Astrocyte (in vitro differentiated cells and primary cell): ENCODE results near the gene AMN. TPM values are rescaled to one million over a fixed set of nuclear protein-coding genes. Genes with fewer than 3 reads are reported as not detected.

Experiments used
- DNase-seq: peaks from one replicate; pipeline ENCODE4 v3.0.0-alpha.2; 2010; ENCODE audit warnings: low read depth
- FAIRE-seq: peaks from 2 replicates; lab custom pipeline; 2011; peaks lifted over from hg19 to GRCh38; lab: Jason Lieb, UNC
- H2AFZ ChIP-seq: 2 replicates; pipeline ENCODE4 v1.6.0; 2012; ENCODE audit warnings: low read depth, low read length, inconsistent platforms
- H3K27ac ChIP-seq: 2 replicates; pipeline ENCODE4 v1.5.1; 2011; ENCODE audit warnings: low read depth, low read length, inconsistent platforms
- H3K27me3 ChIP-seq: 2 replicates; pipeline ENCODE4 v1.6.0; 2011; ENCODE audit warnings: low read length, inconsistent platforms; ENCODE audit not compliant: insufficient read depth
- H3K36me3 ChIP-seq: 2 replicates; pipeline ENCODE4 v1.5.1; 2011; ENCODE audit warnings: low read length, inconsistent platforms; ENCODE audit not compliant: insufficient read depth
- H3K4me1 ChIP-seq: 2 replicates; pipeline ENCODE4 v1.5.1; 2011; ENCODE audit warnings: low read length, inconsistent platforms; ENCODE audit not compliant: insufficient read depth
- H3K4me2 ChIP-seq: 2 replicates; pipeline ENCODE4 v1.6.0; 2012; ENCODE audit warnings: low read length, inconsistent platforms
- H3K4me3 ChIP-seq: 2 replicates; pipeline ENCODE4 v1.5.1; 2011; ENCODE audit warnings: low read depth, mild to moderate bottlenecking, low read length, inconsistent platforms; ENCODE audit not compliant: insufficient read depth
- H3K79me2 ChIP-seq: 2 replicates; pipeline ENCODE4 v1.6.0; 2012; ENCODE audit warnings: mild to moderate bottlenecking, low read length, inconsistent platforms; ENCODE audit not compliant: insufficient read depth
- H3K9ac ChIP-seq: 2 replicates; pipeline ENCODE4 v1.6.0; 2012; ENCODE audit warnings: mild to moderate bottlenecking, low read length, inconsistent platforms
- H3K9me3 ChIP-seq: 2 replicates; pipeline ENCODE4 v1.5.1; 2012; ENCODE audit warnings: low read depth, mild to moderate bottlenecking, low read length, inconsistent platforms; ENCODE audit not compliant: insufficient read depth
- H4K20me1 ChIP-seq: 2 replicates; pipeline ENCODE4 v1.6.0; 2012; ENCODE audit warnings: low read length, inconsistent platforms; ENCODE audit not compliant: insufficient read depth
- H3K27ac Mint-ChIP-seq: one replicate; pipeline ENCODE4 v1.8.0; 2021; ENCODE audit warnings: mild to moderate bottlenecking, mixed read lengths; ENCODE audit not compliant: unreplicated experiment
- H3K27me3 Mint-ChIP-seq: one replicate; pipeline ENCODE4 v1.8.0; 2021; ENCODE audit warnings: low read depth, mixed read lengths; ENCODE audit not compliant: unreplicated experiment
- H3K36me3 Mint-ChIP-seq: one replicate; pipeline ENCODE4 v1.8.0; 2021; ENCODE audit warnings: low read depth, mixed read lengths; ENCODE audit not compliant: unreplicated experiment
- H3K4me1 Mint-ChIP-seq: one replicate; pipeline ENCODE4 v1.8.0; 2021; ENCODE audit warnings: low read depth, mixed read lengths; ENCODE audit not compliant: unreplicated experiment
- H3K4me3 Mint-ChIP-seq: one replicate; pipeline ENCODE4 v1.8.0; 2021; ENCODE audit warnings: mild to moderate bottlenecking, moderate library complexity, mixed read lengths; ENCODE audit not compliant: unreplicated experiment
- H3K9me3 Mint-ChIP-seq: one replicate; pipeline ENCODE4 v1.8.0; 2021; ENCODE audit warnings: mild to moderate bottlenecking, mixed read lengths; ENCODE audit not compliant: unreplicated experiment
- CTCF ChIP-seq: IDR thresholded peaks from 2 replicates; pipeline ENCODE4 v1.5.1; 2011; ENCODE audit warnings: low read depth, mild to moderate bottlenecking, inconsistent platforms, low read length, moderate library complexity; ENCODE audit not compliant: insufficient read depth
- EZH2 ChIP-seq: IDR thresholded peaks from 2 replicates; pipeline ENCODE4 v1.6.1; 2012; ENCODE audit warnings: mild to moderate bottlenecking, low read length, inconsistent platforms; ENCODE audit not compliant: insufficient read depth
- total RNA-seq: library from RNA; stranded (reverse); gene quantifications from 2 replicates; pipeline ENCODE4 v1.2.1, GENCODE V29; 2021

AMN gene
- total RNA-seq, 1 donor from 2014 or later, result 2.0 TPM

GRCh38 chr14:102906616-102907302 lies 15.7 kb upstream of the AMN start:
- TF ChIP-seq EZH2 (no peak), CTCF (no peak)
- Mint-ChIP-seq H3K27me3 (no peaks in the 10 kb centered on the region), H3K36me3 (peaks cover 22% of the 10 kb centered on the region), H3K4me1 (no peaks in the 10 kb centered on the region), H3K27ac (no peak overlapping the region), H3K9me3 (no peaks in the 10 kb centered on the region), H3K4me3 (no peak overlapping the region)
- H4K20me1 ChIP-seq, result peaks cover 16% of the 10 kb centered on the region
- FAIRE-seq (no peak), DNase-seq (no peak)
- H3K4me2 ChIP-seq, result no peak overlapping the region
- H3K27ac ChIP-seq, result no peak overlapping the region
- H3K79me2 ChIP-seq, result no peaks in the 10 kb centered on the region
- H3K4me3 ChIP-seq, result no peak overlapping the region
- no peaks in the 10 kb centered on the region for H3K36me3 ChIP-seq
- no peak overlapping the region for H3K9ac ChIP-seq
- H2AFZ ChIP-seq, result no peak overlapping the region
- H3K4me1 ChIP-seq, result no peaks in the 10 kb centered on the region
- H3K9me3 ChIP-seq, result no peaks in the 10 kb centered on the region
- H3K27me3 ChIP-seq, result no peaks in the 10 kb centered on the region

GRCh38 chr14:102907303-102907844 lies 15.1 kb upstream of the AMN start:
- Histone ChIP-seq H3K27ac (no peak overlapping the region), H3K79me2 (no peaks in the 10 kb centered on the region), H3K4me1 (no peaks in the 10 kb centered on the region), H3K36me3 (no peaks in the 10 kb centered on the region), H4K20me1 (peaks cover 12% of the 10 kb centered on the region), H2AFZ (no peak overlapping the region), H3K9me3 (no peaks in the 10 kb centered on the region), H3K4me3 (no peak overlapping the region), H3K9ac (no peak overlapping the region), H3K27me3 (no peaks in the 10 kb centered on the region), H3K4me2 (no peak overlapping the region)
- Mint-ChIP-seq H3K4me3 (no peak overlapping the region), H3K27ac (no peak overlapping the region), H3K27me3 (no peaks in the 10 kb centered on the region), H3K4me1 (no peaks in the 10 kb centered on the region), H3K9me3 (no peaks in the 10 kb centered on the region), H3K36me3 (peaks cover 22% of the 10 kb centered on the region)
- TF ChIP-seq EZH2 (no peak), CTCF (no peak)
- DNase-seq (no peak), FAIRE-seq (no peak)
